ENCODE measurements around the gene TAF11.
"Not testable (repeated sequence)": the region's sequence is repeated elsewhere in the genome, so short reads cannot be mapped to it uniquely, and the experiment has no call there.

Gene TAF11

DNA sequence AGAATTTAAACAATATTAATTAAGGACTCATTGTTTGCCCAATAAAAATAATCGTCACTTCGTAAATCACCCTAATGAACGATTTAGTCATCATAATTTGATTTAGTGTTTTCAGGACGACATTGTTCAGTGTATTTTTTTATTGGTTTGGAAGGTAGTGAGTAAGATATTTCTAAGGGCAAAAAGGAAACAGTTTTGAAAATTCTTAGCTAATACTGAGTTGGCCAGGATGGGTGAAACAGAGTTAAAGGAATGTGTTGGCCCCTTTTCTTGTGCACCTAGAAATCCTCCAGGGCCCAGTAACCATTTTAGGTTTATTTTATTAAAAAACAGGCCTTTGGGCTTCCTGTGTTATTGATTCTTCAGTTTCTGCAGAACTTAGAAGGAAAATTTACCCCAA, 26.5 kb upstream of the TAF11 start:
- Mint-ChIP-seq H3K9me3 (no peaks in the 10 kb centered on the region), H3K27me3 (peaks cover 6% of the 10 kb centered on the region), H3K36me3 (ENCODE audit: low read depth) (peaks cover 12% of the 10 kb centered on the region), H3K27ac (no peak overlapping the region), H3K4me1 (ENCODE audit: low read depth) (peaks cover 28% of the 10 kb centered on the region), H3K4me3 (no peak overlapping the region)

DNA sequence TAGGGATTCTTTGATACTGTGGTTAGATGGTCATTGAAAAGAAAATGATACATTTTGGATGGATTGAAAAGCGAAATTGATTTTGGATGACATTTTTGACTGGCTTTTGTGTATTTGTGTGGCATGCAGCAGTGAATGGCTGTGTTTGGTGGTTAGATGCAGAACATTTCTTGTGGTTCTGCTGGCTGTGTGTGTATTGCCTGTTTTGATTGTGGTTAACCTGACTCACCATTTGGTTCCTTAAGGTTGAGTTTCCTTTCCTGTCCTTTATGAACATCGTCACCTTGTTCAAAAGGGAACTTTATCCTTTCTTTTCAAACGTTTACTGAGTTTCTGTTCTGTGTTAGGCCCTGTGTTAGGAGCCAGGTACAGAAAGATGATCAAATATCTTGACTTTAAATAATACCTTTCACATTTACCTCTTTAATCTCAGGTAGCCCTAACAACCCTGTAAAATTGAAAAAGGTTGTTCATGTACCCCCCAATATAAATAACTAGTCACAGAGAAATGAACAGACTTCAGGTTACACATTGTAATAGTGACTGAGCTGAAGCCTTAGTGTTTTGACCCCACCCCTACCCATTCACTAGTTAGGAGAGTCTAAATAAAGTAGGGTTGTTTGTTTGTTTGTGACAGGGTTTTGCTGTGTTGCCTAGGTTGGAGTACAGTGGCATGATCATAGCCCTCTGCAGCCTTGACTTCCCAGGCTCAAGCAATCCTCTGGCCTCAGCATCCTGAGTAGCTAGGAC, 25.0 kb upstream of the TAF11 start:
- Mint-ChIP-seq H3K4me3 (peak overlapping the region; percentile 57), H3K4me1 (ENCODE audit: low read depth) (peaks cover 28% of the 10 kb centered on the region), H3K36me3 (ENCODE audit: low read depth) (peaks cover 5% of the 10 kb centered on the region), H3K27ac (peak overlapping the region; percentile 62), H3K9me3 (no peaks in the 10 kb centered on the region), H3K27me3 (peaks cover 7% of the 10 kb centered on the region)

DNA sequence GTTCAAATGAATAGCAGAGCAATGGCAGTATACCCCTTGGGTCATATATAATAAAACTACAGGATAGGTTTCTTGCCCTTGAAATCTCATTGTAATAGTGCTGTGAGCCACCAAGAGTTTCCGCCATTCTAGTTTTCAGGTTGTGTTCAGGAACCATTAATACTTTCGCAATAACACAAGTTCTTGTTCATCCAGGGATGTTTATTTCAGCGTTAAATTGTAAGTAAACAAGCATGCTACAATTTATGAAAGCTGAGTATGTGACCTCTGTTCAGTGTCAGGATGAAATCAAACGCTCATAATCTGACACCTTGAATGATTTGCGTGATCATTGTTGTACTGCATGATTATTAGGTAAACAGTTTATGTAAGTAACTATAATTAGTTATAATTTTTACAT, 24.0 kb upstream of the TAF11 start:
- H3K27me3 Mint-ChIP-seq = peaks cover 7% of the 10 kb centered on the region
- H3K27ac Mint-ChIP-seq = no peak overlapping the region
- H3K4me3 Mint-ChIP-seq = no peak overlapping the region
- peaks cover 4% of the 10 kb centered on the region for H3K36me3 Mint-ChIP-seq (ENCODE audit: low read depth)
- no peaks in the 10 kb centered on the region for H3K9me3 Mint-ChIP-seq
- H3K4me1 Mint-ChIP-seq (ENCODE audit: low read depth) = peaks cover 28% of the 10 kb centered on the region

DNA sequence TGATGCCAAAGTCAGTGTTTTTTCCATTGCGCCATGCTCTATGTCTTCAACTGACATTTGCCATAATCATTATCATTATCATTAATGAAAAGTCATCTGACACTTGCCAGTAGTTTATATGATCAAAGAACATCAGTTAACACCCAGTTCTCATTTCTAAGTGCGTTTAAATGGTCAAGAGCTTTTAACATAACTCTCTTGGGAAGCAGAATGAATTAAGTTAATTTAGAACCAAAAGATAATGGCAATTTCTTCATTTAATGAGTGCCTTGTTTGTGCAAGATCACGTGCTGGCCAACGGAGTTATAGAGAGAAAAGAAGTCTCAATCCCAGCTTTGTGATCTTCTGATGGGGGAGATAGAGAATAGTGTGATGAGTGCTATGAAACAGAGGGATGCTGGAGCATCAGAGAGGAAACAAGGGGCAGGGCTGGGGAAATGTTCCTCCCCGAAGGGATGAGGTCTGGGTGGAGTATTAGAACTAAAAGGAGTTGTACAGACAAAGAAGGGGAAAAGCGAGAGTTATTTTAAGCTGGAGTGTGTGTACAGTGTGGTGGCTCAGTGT, 21.6 kb upstream of the TAF11 start:
- H3K27ac Mint-ChIP-seq = no peak overlapping the region
- H3K4me1 Mint-ChIP-seq (ENCODE audit: low read depth) = peaks cover 37% of the 10 kb centered on the region
- H3K9me3 Mint-ChIP-seq = no peaks in the 10 kb centered on the region
- H3K4me3 Mint-ChIP-seq = no peak overlapping the region
- peaks cover 13% of the 10 kb centered on the region for H3K36me3 Mint-ChIP-seq (ENCODE audit: low read depth)
- H3K27me3 Mint-ChIP-seq = peaks cover 7% of the 10 kb centered on the region

DNA sequence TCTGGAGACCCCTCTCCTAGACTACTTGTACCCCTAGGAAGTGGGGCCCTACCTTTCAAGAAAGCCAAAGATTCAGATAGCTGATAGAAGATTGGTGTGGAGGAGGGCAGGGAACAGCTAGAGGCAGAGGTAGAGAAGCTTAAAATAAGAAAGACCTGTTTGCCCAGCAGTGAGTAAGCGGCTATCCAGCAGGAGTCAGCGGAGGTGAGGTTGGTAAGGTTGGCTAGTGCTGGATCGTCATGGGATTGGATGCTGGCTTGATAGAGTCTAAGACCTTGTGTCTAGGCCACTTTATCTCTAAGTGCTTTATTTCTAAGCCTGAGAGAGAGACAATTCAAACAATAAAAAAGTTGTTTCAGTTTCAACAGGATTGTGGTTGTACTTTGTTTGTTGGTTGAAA, 20.4 kb upstream of the TAF11 start:
- Mint-ChIP-seq H3K27me3 (peaks cover 7% of the 10 kb centered on the region), H3K4me1 (ENCODE audit: low read depth) (peaks cover 33% of the 10 kb centered on the region), H3K4me3 (no peak overlapping the region), H3K36me3 (ENCODE audit: low read depth) (peaks cover 13% of the 10 kb centered on the region), H3K27ac (no peak overlapping the region), H3K9me3 (no peaks in the 10 kb centered on the region)

DNA sequence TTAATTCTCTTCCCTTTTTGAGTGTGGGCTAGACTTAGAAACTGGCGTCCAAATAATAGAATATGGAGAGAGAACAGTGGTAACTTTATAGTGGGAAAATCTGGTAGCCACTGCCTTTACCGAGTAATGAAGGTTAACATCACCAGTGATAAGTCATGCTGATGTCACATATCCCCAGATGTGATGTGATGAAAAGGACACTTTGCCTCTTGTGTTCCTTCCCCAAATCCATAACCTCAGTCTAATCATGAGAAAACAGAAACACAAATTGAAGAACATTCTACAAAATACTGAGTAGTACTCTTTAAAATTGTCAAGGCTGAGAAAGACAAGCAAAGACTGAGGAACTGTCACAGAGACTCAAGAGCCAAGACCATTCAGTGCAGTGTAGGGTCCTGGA, 19.0 kb upstream of the TAF11 start:
- Mint-ChIP-seq H3K27me3 (peaks cover 7% of the 10 kb centered on the region), H3K27ac (no peak overlapping the region), H3K4me3 (no peak overlapping the region), H3K9me3 (no peaks in the 10 kb centered on the region), H3K36me3 (ENCODE audit: low read depth) (peaks cover 13% of the 10 kb centered on the region), H3K4me1 (ENCODE audit: low read depth) (peaks cover 19% of the 10 kb centered on the region)

DNA sequence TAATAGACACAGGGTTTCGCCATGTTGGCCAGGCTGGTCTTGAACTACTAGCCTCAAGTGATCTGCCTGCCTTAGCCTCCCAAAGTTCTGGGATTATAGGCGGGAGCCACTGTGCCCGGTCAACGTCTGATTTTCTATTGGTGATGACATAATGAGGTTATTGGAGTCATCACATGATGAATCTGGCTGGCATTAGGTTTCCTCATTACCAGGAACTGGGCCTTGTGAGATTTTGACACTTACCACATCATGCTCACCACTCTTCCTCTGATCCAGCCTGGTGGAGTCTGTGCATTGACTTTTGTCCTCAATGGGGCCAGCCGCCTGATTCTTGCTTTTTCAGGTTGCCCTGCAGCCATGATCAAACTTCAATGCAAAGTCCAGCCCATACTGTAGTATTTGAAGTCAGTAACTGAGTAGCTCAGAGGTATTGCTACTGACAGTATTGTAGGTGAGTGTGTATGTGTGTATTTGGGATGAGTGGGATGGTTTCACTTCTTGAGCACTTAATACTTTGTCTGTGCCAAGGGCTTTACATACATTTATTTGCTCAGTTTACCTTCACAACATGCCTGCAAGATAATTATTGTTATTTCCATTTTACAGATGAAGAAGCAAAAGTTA, 17.3 kb upstream of the TAF11 start:
- Mint-ChIP-seq H3K4me1 (ENCODE audit: low read depth) (peaks cover 9% of the 10 kb centered on the region), H3K9me3 (no peaks in the 10 kb centered on the region), H3K27ac (no peak overlapping the region), H3K27me3 (peaks cover 7% of the 10 kb centered on the region), H3K4me3 (no peak overlapping the region), H3K36me3 (ENCODE audit: low read depth) (peaks cover 13% of the 10 kb centered on the region)

DNA sequence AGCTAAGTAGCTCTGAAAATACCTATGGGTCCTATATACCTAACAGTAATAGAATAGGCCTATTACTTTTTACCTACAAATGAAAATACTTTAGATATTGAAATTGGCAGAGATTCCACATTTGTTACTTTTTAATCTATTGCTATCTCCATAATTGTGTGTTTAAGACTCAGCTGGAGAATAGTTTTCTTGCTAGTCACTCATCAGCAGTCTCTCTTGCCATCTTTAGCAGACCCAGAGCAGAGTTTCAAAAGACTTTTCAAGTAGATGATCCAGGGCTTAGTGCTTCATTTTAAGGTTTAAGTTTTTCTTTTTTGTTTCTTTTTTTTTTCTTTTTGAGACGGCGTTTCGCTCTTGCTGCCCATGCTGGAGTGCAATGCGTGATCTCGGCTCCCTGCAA, 14.1 kb upstream of the TAF11 start:
- H3K36me3 Mint-ChIP-seq (ENCODE audit: low read depth) = peaks cover 9% of the 10 kb centered on the region
- H3K4me1 Mint-ChIP-seq (ENCODE audit: low read depth) = peaks cover 9% of the 10 kb centered on the region
- H3K4me3 Mint-ChIP-seq = no peak overlapping the region
- no peaks in the 10 kb centered on the region for H3K27me3 Mint-ChIP-seq
- H3K9me3 Mint-ChIP-seq = no peaks in the 10 kb centered on the region
- no peak overlapping the region for H3K27ac Mint-ChIP-seq

DNA sequence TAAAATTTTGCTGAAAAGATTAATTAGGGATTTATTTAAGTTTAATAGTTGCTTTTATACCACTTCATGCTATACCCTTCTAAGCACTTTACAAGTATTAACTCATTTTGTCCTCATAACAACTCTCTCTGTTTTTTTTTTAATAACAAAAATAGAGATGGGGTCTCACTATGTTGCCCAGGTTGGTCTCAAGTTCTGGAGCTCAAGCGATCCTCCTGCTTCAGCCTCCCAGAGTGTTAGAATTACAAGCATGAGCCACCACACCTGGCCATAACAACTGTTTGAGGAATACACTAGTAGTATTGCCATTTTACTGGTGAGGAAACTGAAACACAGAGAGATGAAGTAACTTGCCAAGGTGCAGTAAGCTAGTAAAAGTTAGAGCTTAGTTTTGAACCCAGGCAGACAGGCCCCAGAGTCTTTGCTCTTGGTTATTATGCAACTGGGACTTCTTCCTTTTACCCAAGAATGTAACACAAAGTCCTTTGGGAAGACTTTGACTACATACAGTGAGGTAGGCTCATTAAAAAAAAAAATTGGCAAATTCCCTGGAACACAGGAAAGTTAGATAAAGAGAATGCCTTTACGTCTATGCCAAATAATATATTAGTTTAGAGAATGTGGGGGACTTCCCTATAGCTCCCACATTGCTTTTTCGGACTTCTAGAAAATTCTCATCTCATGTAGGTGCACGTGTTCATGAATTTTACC, 12.6 kb upstream of the TAF11 start:
- peaks cover 9% of the 10 kb centered on the region for H3K36me3 Mint-ChIP-seq (ENCODE audit: low read depth)
- H3K27ac Mint-ChIP-seq = no peak overlapping the region
- no peaks in the 10 kb centered on the region for H3K27me3 Mint-ChIP-seq
- H3K4me1 Mint-ChIP-seq (ENCODE audit: low read depth) = peaks cover 9% of the 10 kb centered on the region
- H3K9me3 Mint-ChIP-seq = no peaks in the 10 kb centered on the region
- H3K4me3 Mint-ChIP-seq = no peak overlapping the region

DNA sequence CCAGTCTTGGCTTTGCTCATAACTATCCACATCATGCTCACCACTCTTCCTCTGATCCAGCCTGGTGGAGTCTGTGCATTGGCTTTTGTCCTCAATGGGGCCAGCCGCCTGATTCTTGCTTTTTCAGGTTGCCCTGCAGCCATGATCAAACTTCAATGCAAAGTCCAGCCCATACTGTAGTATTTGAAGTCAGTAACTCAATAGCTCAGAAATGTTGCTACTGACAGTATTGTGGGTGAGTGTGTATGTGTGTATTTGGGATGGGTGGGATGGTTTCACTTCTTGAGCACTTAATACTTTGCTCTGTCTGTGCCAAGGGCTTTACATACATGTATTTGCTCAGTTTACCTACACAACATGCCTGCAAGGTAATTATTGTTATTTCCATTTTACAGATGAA, 11.9 kb upstream of the TAF11 start:
- H3K36me3 Mint-ChIP-seq (ENCODE audit: low read depth); H3K27ac Mint-ChIP-seq; H3K4me3 Mint-ChIP-seq: not testable (repeated sequence)

DNA sequence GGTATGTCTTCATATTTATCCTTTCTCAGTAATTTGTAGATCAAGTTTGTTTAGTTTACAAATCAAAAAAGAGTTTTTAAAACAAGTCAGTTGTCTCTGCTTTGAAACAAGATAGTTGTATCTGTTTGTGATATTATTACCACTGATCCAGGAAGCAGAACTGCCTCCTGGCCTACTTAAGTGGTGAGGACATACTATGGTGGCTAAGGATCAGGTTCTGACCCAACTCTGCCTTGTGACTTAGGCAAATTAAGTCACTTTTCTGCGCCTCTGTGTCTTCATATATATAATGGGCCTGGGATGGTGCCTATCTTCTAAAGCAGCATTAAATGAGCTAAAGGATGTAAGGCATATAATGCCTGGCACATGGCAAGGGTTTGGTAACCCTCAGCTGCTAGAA, 9.9 kb upstream of the TAF11 start:
- Mint-ChIP-seq H3K27ac (no peak overlapping the region), H3K36me3 (ENCODE audit: low read depth) (no peaks in the 10 kb centered on the region), H3K27me3 (no peaks in the 10 kb centered on the region), H3K9me3 (no peaks in the 10 kb centered on the region), H3K4me3 (no peak overlapping the region), H3K4me1 (ENCODE audit: low read depth) (no peaks in the 10 kb centered on the region)

More for the DNA sequence above, 11.9 kb upstream of the TAF11 start:
- H3K9me3 Mint-ChIP-seq; H3K4me1 Mint-ChIP-seq (ENCODE audit: low read depth); H3K27me3 Mint-ChIP-seq: not testable (repeated sequence)

DNA sequence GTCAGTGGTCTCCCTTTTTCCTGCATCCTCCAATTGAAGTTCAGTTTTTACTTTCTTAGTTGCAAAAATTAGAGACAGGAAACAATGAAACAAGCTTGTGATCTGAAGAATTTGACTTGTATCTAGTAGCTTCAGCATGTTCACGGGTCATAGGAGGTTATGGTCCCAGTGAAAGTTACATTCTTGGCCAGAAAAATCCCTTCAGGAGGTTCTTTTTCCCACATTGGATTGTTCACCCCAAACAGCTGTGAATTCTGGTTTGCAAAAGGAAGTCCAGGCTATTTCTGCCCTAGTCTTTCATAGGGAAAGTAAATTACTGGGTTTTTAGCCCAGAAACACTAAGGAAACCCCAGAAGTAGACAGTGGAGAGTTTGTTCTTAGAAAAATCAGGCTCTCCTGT, 9.3 kb upstream of the TAF11 start:
- no peak overlapping the region for H3K4me3 Mint-ChIP-seq
- H3K9me3 Mint-ChIP-seq = no peaks in the 10 kb centered on the region
- H3K4me1 Mint-ChIP-seq (ENCODE audit: low read depth) = no peaks in the 10 kb centered on the region
- no peaks in the 10 kb centered on the region for H3K27me3 Mint-ChIP-seq
- no peak overlapping the region for H3K27ac Mint-ChIP-seq
- no peaks in the 10 kb centered on the region for H3K36me3 Mint-ChIP-seq (ENCODE audit: low read depth)

DNA sequence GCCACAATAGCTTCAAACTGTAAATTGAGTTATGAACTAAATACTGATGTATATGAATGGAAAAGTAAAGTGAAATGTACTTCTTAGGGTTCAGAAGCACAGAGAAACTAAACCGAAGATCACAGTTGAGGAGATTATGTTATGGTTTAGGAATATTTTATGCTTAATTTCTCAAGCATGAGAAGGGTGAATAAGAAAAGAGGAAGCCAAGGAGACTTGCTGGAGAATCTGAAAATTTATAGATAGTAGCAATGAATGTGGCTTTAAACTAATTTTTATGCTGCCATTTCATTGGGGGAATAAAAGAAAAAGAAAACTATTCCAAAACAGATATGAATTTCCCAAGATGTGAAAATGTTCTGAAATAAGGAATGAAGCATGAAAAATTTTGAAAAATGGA, 6.9 kb upstream of the TAF11 start:
- Mint-ChIP-seq H3K9me3 (no peaks in the 10 kb centered on the region), H3K27ac (no peak overlapping the region)

DNA sequence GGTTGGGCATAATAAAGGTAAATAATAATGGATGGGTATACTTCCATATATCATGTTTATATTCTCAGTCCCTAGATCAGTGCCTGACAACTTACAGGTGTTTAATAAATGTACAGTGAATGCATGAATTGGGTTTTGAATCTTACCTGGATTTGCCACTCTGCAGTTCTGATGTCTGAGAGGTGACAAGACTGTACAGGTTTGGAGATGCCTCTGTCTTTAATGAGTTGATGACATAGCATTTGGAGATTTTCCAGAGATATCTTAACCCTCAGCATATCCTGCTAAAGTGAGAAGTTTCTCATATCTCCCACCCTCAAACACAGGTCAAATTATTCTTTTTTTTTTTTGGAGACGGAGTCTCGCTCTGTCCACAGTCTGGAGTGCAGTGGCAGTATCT, 3.5 kb upstream of the TAF11 start:
- Mint-ChIP-seq H3K4me3 (peak overlapping the region; percentile 21), H3K36me3 (ENCODE audit: low read depth) (peaks cover 7% of the 10 kb centered on the region), H3K27ac (no peak overlapping the region), H3K9me3 (no peaks in the 10 kb centered on the region), H3K4me1 (ENCODE audit: low read depth) (peaks cover 33% of the 10 kb centered on the region), H3K27me3 (no peaks in the 10 kb centered on the region)

More for the DNA sequence above, 6.9 kb upstream of the TAF11 start:
- Mint-ChIP-seq H3K36me3 (ENCODE audit: low read depth) (peaks cover 3% of the 10 kb centered on the region), H3K4me3 (no peak overlapping the region), H3K27me3 (no peaks in the 10 kb centered on the region), H3K4me1 (ENCODE audit: low read depth) (peaks cover 13% of the 10 kb centered on the region)

DNA sequence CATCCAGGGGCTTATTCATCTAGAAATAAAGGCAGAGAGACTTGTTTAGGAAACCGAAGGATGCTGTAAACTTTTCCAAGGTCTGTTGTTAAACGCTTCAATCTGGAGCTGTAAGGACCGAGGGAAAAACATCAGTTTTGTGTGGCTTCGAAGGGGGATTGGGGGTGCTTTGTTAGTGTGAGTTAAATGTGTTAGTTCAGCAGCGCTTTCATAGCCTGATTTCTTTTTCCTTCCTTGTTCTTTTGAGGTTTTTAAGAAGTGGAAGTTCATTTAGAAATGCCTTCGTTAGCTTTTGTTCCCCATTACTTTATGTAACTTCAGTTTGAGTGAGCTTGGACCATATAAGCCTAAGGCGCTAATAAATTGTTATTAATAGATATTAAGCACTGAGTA, 2.7 kb upstream of the TAF11 start:
- Mint-ChIP-seq H3K4me3 (peak overlapping the region; percentile 100), H3K36me3 (ENCODE audit: low read depth) (peaks cover 7% of the 10 kb centered on the region), H3K9me3 (no peaks in the 10 kb centered on the region), H3K27me3 (no peaks in the 10 kb centered on the region), H3K4me1 (ENCODE audit: low read depth) (peaks cover 40% of the 10 kb centered on the region), H3K27ac (peak overlapping the region; percentile 61)
